HG02623 (cell line): ENCODE results near the gene ALS2.
"Not testable (repeated sequence)": the region's sequence is repeated elsewhere in the genome, so short reads cannot be mapped to it uniquely, and the experiment has no call there.

Experiments used
- ATAC-seq: cut with Tn5 transposase; IDR thresholded peaks from one replicate; pipeline ENCODE4 v1.9.1; 2021; ENCODE audit warnings: moderate library complexity; ENCODE audit not compliant: unreplicated experiment

Gene ALS2

GRCh38 chr2:201696151-201696659, 84.5 kb downstream of the ALS2 start:
- no peak for ATAC-seq

- no peak for ATAC-seq
Observed at GRCh38 chr2:201685156-201685555, 95.6 kb downstream of the ALS2 start.

DNA sequence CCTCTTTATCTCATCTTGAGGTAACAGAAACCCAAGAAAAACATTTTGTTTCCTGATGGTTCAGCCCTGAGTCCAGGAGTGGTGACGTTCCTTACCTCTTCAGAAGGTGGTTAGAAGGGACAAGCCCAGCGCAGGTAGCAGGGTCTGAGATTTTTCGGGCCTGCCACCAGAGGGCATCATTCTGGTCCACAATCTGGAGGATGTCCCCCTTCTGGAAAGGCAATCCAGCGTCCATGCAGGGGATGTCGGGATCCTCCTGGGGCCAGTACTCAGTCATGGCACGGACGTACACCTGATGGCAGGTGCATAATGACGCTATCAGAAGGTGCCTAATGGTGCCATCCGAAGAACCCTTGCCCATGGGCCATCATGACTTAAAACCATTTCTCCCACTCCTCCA, 100.0 kb downstream of the ALS2 start:
- no peak for ATAC-seq

- no peak for ATAC-seq
Observed at GRCh38 chr2:201678401-201678800, 102.3 kb downstream of the ALS2 start.

GRCh38 chr2:201675454-201675853, 105.3 kb downstream of the ALS2 start:
- ATAC-seq, result no peak

GRCh38 chr2:201674794-201675193, 105.9 kb downstream of the ALS2 start:
- no peak for ATAC-seq

DNA sequence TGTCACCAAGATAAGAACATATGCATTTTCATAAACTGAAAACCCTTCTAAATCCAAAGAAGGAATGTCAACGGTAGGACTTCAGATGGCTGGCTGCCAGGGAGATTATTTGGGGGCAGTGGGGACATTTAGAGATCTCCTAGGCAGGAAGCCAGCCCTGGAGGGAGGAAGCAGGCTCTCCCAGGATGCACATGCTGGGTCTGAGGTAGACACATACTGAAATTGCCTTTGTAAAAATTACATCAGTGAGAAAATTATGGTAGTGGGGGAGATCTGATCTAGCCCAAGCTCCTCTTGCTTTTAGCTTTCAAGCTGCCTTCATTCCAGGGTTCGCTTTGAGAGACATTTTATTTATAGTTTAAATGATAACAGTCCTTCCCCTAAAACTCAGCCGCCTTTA, 106.4 kb downstream of the ALS2 start:
- ATAC-seq, result no peak

DNA sequence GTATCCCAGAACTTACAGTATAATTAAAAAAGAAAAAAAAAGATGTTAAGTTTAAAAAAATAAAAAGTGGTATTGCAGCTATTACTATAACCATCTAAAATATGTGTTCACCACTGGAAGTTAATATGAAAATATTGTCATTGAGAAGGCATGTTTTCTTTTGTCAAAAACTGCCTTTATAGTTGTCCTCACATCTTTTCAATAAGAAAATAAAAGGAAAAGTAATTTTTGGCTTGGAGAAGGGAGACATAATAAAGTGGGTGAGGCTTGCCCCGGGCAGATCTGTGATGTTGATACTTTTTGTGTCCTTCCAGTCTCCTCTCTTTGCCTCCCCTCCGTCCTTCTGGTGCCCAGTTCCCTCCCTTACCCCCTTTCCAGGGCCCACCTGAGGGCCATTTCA, 107.2 kb downstream of the ALS2 start:
- ATAC-seq, result no peak

- ATAC-seq, result not testable (repeated sequence)
Observed at GRCh38 chr2:201671205-201671604, 109.5 kb downstream of the ALS2 start.

DNA sequence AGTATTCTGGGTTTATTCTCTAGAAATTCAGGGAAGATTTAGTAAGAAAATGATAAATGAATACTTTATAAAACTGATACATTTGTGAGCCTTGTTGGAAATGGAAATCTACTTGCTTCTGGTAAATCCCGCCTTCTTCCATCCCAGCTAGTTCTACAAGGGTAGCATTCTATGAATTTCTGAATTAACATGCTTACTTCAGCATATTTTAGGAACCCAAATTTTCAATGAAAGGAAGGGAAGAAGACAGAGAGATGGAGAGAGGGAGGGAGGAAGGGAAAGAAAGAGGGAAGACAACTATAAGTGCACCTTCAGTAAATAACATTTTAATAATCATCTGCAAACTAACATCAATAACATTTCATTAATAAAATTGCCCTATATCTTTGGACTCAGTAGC, 110.9 kb downstream of the ALS2 start:
- no peak for ATAC-seq

GRCh38 chr2:201668402-201668910, 112.3 kb downstream of the ALS2 start:
- no peak for ATAC-seq

- no peak for ATAC-seq
Observed at GRCh38 chr2:201664334-201664733, 116.4 kb downstream of the ALS2 start.

- no peak for ATAC-seq
Observed at GRCh38 chr2:201661366-201661765, 119.4 kb downstream of the ALS2 start.

GRCh38 chr2:201660293-201660895, 120.3 kb downstream of the ALS2 start:
- ATAC-seq, result no peak

DNA sequence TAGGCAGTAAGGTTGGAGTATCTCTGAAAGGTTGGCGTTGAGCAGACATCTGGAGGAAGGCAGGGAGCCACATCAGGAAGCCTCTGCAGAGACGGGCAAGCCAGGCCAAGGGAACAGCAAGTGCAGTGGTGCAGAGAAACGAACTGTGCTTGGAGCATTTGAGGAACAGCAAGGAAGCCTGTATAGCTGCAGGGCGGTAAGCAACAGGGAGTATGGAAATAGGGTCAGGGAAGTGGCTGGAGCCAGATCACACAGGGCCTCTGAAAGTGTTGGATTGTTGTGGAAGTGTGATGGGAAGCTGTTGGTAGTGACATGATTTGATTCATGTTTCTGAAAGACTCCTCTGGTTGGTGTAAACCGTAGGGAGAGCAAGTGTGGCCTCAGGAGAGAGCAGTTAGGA, 124.0 kb downstream of the ALS2 start:
- no peak for ATAC-seq

DNA sequence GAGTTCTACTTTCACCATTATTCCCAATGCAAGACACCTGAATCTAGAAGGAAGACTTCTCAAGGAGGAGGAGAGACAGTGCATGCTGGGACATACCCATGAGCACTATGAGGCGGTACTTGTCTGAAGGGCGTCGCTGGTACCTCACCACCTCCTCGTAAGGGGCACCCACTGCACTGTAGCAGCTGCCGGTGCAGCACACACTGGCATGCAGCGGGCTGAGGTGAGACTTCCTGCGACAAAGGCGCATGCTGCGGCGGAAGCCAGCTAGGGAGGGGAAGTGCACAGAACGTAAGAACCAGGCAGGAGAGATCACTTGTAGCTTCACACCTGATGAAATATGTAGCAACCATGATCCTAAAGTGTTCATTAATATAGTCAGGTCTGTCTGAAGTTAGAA, 124.6 kb downstream of the ALS2 start:
- ATAC-seq, result no peak

DNA sequence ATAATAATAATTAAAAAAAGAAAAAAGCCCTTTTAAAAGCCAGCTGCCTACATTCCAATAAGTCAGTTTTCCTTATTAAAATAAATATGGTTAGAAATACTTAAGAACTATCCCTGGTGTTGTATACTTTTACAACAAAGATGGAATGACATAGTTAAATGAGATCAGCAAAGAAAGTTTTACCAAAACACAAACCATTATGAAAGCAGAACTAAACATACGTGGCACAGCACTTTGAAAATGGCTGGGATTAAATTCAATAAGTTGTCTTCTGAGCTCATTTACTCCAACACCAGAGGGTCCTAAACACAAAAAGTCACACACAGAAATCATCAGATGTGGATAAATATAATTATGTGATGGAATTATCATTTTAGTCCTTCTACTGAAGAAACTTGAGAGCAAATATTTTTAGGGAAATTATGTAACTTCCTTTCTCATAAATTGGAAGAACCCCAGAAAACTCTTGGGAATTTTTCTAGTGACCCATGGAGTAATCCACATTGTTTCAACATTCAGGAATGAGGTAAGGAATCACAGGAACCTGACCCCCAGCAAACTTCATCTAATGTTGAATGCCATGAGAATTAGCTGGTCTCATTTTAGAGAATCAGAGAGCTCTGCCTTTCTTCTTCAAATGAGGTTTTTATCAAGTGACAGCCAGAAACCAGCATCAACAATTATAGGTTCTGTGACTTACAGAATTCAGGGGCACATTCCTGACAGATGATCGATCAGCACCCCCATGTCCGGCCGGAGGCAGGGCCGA, 125.9 kb downstream of the ALS2 start:
- no peak for ATAC-seq

DNA sequence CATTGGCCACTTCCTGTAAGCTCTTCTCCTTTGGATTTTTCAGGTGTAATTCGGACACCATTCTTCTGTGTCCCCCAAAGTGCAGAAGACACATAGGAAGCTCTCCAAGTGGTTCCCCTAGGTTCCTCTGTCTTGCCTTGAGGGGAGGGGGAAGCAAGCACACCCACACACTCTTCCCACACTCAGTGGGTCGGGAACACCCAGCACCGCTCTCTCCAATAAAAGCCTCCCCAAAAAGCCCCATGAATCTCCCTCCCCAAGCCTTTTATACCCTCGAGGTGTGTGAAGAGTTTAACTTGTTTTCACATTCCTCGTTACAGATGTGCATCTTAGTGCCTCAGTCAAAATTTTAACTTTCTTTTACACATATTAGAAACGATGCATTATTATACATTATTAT, 127.5 kb downstream of the ALS2 start:
- ATAC-seq, result no peak
